H1 (cell line): ENCODE measurements around the gene C3orf85. TPM values are rescaled to one million over a fixed set of nuclear protein-coding genes. Genes with fewer than 3 reads are reported as not detected.

ENCODE experiments used
- CTCF ChIA-PET: fragments of 300-600 bp; sonication (Branson Sonifier 250); formaldehyde crosslinking; loops from one replicate; lab custom pipeline; 2021; ENCODE audit not compliant: partially characterized antibody; lab: Charles Lee
- POLR2A ChIA-PET: fragments of 300-600 bp; sonication (Branson Sonifier 250); formaldehyde crosslinking; loops from one replicate; lab custom pipeline; 2021; ENCODE audit warnings: inconsistent platforms; ENCODE audit not compliant: partially characterized antibody; lab: Charles Lee
- DNase-seq, 2 experiments: peaks; one replicate each; pipeline versions ENCODE4 v3.0.0 to v3.0.0-alpha.2; 2010 to 2022; ENCODE audit warnings: low spot score in 2 of 2, low read depth in 1 of 2, mixed read lengths in 1 of 2
- FAIRE-seq: peaks from 2 replicates; lab custom pipeline; 2011; peaks lifted over from hg19 to GRCh38; lab: Jason Lieb, UNC
- H2AFZ ChIP-seq: 2 replicates; pipeline ENCODE4 v1.8.1; 2012; ENCODE audit warnings: low read length, inconsistent platforms
- H2AK5ac ChIP-seq: 2 replicates; pipeline ENCODE4 v1.6.1; 2013; ENCODE audit warnings: low read depth, low read length
- H2BK120ac ChIP-seq: replicated peaks from 2 replicates; pipeline ENCODE3; 2013; ENCODE audit warnings: low read depth, low read length, inconsistent platforms
- H2BK12ac ChIP-seq: 2 replicates; pipeline ENCODE4 v1.6.1; 2013; ENCODE audit warnings: low read depth, low read length
- H2BK15ac ChIP-seq: 2 replicates; pipeline ENCODE4 v1.6.1; 2013; ENCODE audit warnings: low read length
- H2BK20ac ChIP-seq: 2 replicates; pipeline ENCODE4 v1.6.1; 2013; ENCODE audit warnings: low read length
- H2BK5ac ChIP-seq: 2 replicates; pipeline ENCODE4 v1.6.1; 2013; ENCODE audit warnings: low read depth, low read length
- H3K14ac ChIP-seq: 2 replicates; pipeline ENCODE4 v1.6.1; 2013; ENCODE audit warnings: inconsistent platforms; ENCODE audit not compliant: insufficient read length
- H3K18ac ChIP-seq: 2 replicates; pipeline ENCODE4 v1.6.1; 2013; ENCODE audit warnings: low read length; ENCODE audit errors: extremely low read depth
- H3K23ac ChIP-seq: 2 replicates; pipeline ENCODE4 v1.6.1; 2013; ENCODE audit warnings: inconsistent platforms; ENCODE audit not compliant: insufficient read length
- H3K23me2 ChIP-seq: 2 replicates; pipeline ENCODE4 v1.6.1; 2013; ENCODE audit warnings: low read depth, low read length
- H3K27ac ChIP-seq: 2 replicates; pipeline ENCODE4 v1.6.1; 2011; ENCODE audit warnings: low read depth, low read length, inconsistent platforms
- H3K27me3 ChIP-seq, 4 experiments: replicated peaks in 1 of 4; 1 replicate in 1 of 4; 2 replicates in 3 of 4; pipeline versions ENCODE4 v1.6.1 to v1.8.1; 2011 to 2013; ENCODE audit warnings: low read length in 3 of 4, mild to moderate bottlenecking in 3 of 4, inconsistent platforms in 2 of 4, mixed read lengths in 2 of 4, moderate library complexity in 1 of 4; ENCODE audit not compliant: control insufficient read depth in 3 of 4, insufficient read depth in 3 of 4; ENCODE audit errors: extremely low read depth in 1 of 4
- H3K36me3 ChIP-seq, 4 experiments: 2 replicates each; pipeline versions ENCODE4 v1.6.1 to v1.8.1; 2011 to 2013; ENCODE audit warnings: mild to moderate bottlenecking in 4 of 4, low read length in 3 of 4, moderate library complexity in 2 of 4, control low read depth in 1 of 4, inconsistent platforms in 1 of 4; ENCODE audit not compliant: insufficient read depth in 4 of 4, control insufficient read depth in 2 of 4
- H3K4ac ChIP-seq: replicated peaks from 2 replicates; pipeline ENCODE3; 2013; ENCODE audit warnings: low read length, low read depth, mixed read lengths, inconsistent platforms; ENCODE audit not compliant: insufficient read length
- H3K4me1 ChIP-seq, 4 experiments: replicated peaks in 1 of 4; 1 replicate in 1 of 4; 2 replicates in 3 of 4; pipeline versions ENCODE4 v1.6.1 to v1.8.1; 2011 to 2013; ENCODE audit warnings: low read length in 3 of 4, inconsistent platforms in 2 of 4, mixed read lengths in 1 of 4; ENCODE audit not compliant: insufficient read depth in 4 of 4, control insufficient read depth in 3 of 4
- H3K4me2 ChIP-seq, 2 experiments: 2 replicates each; pipeline versions ENCODE4 v1.6.1 to v1.8.1; 2011 to 2013; ENCODE audit warnings: low read depth in 2 of 2, low read length in 2 of 2, control low read depth in 1 of 2, inconsistent platforms in 1 of 2, mild to moderate bottlenecking in 1 of 2; ENCODE audit not compliant: insufficient read depth in 1 of 2
- H3K4me3 ChIP-seq, 4 experiments: fragments of 200-600, 300-600 bp in 1 of 4; sonication (generic), shearing (Covaris generic), sonication (Bioruptor Twin) in 1 of 4; 2 replicates each; pipeline versions ENCODE4 v1.5.1 to v1.8.1; 2011 to 2016; ENCODE audit warnings: low read length in 4 of 4, low read depth in 3 of 4, control low read depth in 2 of 4, inconsistent platforms in 2 of 4, mild to moderate bottlenecking in 2 of 4, mixed read lengths in 1 of 4, moderate library complexity in 1 of 4; ENCODE audit not compliant: insufficient read depth in 2 of 4; ENCODE audit errors: extremely low read depth in 1 of 4
- H3K56ac ChIP-seq: replicated peaks from 2 replicates; pipeline ENCODE3; 2013; ENCODE audit warnings: low read depth, mild to moderate bottlenecking, mixed read lengths, low read length, inconsistent platforms; ENCODE audit not compliant: insufficient read length
- H3K79me1 ChIP-seq: 2 replicates; pipeline ENCODE4 v1.6.1; 2013; ENCODE audit warnings: low read depth, low read length, control low read depth
- H3K79me2 ChIP-seq, 2 experiments: 2 replicates each; pipeline versions ENCODE4 v1.6.1 to v1.8.1; 2012 to 2013; ENCODE audit warnings: low read length in 2 of 2, mild to moderate bottlenecking in 2 of 2, inconsistent platforms in 1 of 2; ENCODE audit not compliant: insufficient read depth in 2 of 2, control insufficient read depth in 1 of 2
- H3K9ac ChIP-seq, 4 experiments: replicated peaks in 1 of 4; 1 replicate in 1 of 4; 2 replicates in 3 of 4; pipeline versions ENCODE4 v1.6.1 to v1.8.1; 2011 to 2013; ENCODE audit warnings: low read depth in 3 of 4, low read length in 3 of 4, control low read depth in 2 of 4, mild to moderate bottlenecking in 2 of 4, moderate library complexity in 2 of 4, inconsistent platforms in 1 of 4; ENCODE audit errors: extremely low read depth in 1 of 4
- H3K9me3 ChIP-seq, 2 experiments: 2 replicates each; pipeline versions ENCODE4 v1.6.1 to v1.8.1; 2012 to 2013; ENCODE audit warnings: mild to moderate bottlenecking in 2 of 2, moderate library complexity in 2 of 2, control low read depth in 1 of 2, inconsistent platforms in 1 of 2, low read depth in 1 of 2, low read length in 1 of 2, mixed read lengths in 1 of 2; ENCODE audit not compliant: insufficient read depth in 2 of 2
- H4K20me1 ChIP-seq, 2 experiments: replicated peaks in 1 of 2; 2 replicates each; pipeline versions ENCODE3 to v1.8.1; 2011 to 2013; ENCODE audit warnings: inconsistent platforms in 2 of 2, low read length in 2 of 2, mild to moderate bottlenecking in 1 of 2; ENCODE audit not compliant: insufficient read depth in 2 of 2, control insufficient read depth in 1 of 2
- H4K5ac ChIP-seq: 2 replicates; pipeline ENCODE4 v1.6.1; 2013; ENCODE audit warnings: low read length, low read depth, mixed read lengths, inconsistent platforms; ENCODE audit not compliant: insufficient read length
- H4K8ac ChIP-seq: 2 replicates; pipeline ENCODE4 v1.8.0; 2013; ENCODE audit warnings: mild to moderate bottlenecking, moderate library complexity, low read length, inconsistent platforms; ENCODE audit not compliant: insufficient read depth; ENCODE audit errors: extremely low read depth
- H4K91ac ChIP-seq: replicated peaks from 2 replicates; pipeline ENCODE3; 2013; ENCODE audit warnings: low read length, mixed read lengths, inconsistent platforms; ENCODE audit not compliant: insufficient read length
- CBX5 ChIP-seq: fragments of 300-800, 300-1000 bp; sonication (generic); IDR thresholded peaks from 2 replicates; pipeline ENCODE4 v1.7.1; 2016; ENCODE audit warnings: antibody characterized with exemption, low read length, low read depth
- CEBPB ChIP-seq: IDR thresholded peaks from 2 replicates; pipeline ENCODE4 v1.6.1; 2012; ENCODE audit warnings: low read depth, low read length
- CREB1 ChIP-seq: IDR thresholded peaks from 2 replicates; pipeline ENCODE4 v1.6.1; 2012; ENCODE audit warnings: inconsistent platforms
- FOSL1 ChIP-seq: IDR thresholded peaks from 2 replicates; pipeline ENCODE4 v1.6.1; 2011; ENCODE audit warnings: mild to moderate bottlenecking, low read depth, low read length, moderate library complexity; ENCODE audit not compliant: insufficient read depth
- GTF2F1 ChIP-seq: IDR thresholded peaks from 2 replicates; pipeline ENCODE4 v1.6.1; 2012; ENCODE audit warnings: low read depth, low read length, improper control_type of control experiment, borderline replicate concordance
- MAX ChIP-seq: IDR thresholded peaks from 2 replicates; pipeline ENCODE4 v1.6.1; 2012; ENCODE audit warnings: inconsistent platforms
- RXRA ChIP-seq: IDR thresholded peaks from 2 replicates; pipeline ENCODE4 v1.6.1; 2011; ENCODE audit warnings: low read depth, mild to moderate bottlenecking, low read length, moderate library complexity; ENCODE audit not compliant: insufficient read depth
- SP1 ChIP-seq: IDR thresholded peaks from 2 replicates; pipeline ENCODE4 v1.6.1; 2011; ENCODE audit warnings: low read depth, low read length
- TCF12 ChIP-seq: IDR thresholded peaks from 2 replicates; pipeline ENCODE4 v1.6.1; 2011; ENCODE audit warnings: low read depth, mild to moderate bottlenecking, low read length
- WGBS, 2 experiments: shearing (Covaris generic) in 1 of 2; methylation state at CpG; one replicate each; pipeline versions ENCODE4 v1.1.6 to v1.1.7; 2013 to 2015; ENCODE audit warnings: low lambda C conversion rate in 2 of 2, mixed read lengths in 2 of 2, inconsistent platforms in 1 of 2, low coverage in 1 of 2, missing lambda C conversion rate in 1 of 2; ENCODE audit not compliant: insufficient replicate concordance in 2 of 2, insufficient coverage in 1 of 2, insufficient read length in 1 of 2; ENCODE audit errors: extremely low coverage in 1 of 2, missing lambda C conversion rate in 1 of 2; 5-methylcytosine and 5-hydroxymethylcytosine counted together
- polyA plus RNA-seq, 7 experiments: library from polyadenylated mRNA; depleted of rRNA in 3 of 7; stranded (reverse) in 5 of 7; unstranded in 2 of 7; fragments of >200 nt in 5 of 7; fragments of 200-250 nt in 2 of 7; gene quantifications; 1 replicate in 5 of 7; 2 replicates in 1 of 7; 4 replicates in 1 of 7; pipeline versions ENCODE4 v1.2.1 to v1.2.3, GENCODE V29; 2011 to 2013; ENCODE audit warnings: missing spikeins in 2 of 7, mixed read lengths in 2 of 7
- total RNA-seq: library from RNA; stranded (reverse); fragmentation: NEBNext Ultra II Directional; extraction: Animal tissue kit (Norgen Biotek cat#: 25700); gene quantifications from 2 replicates; pipeline ENCODE4 v1.2.1, GENCODE V29; 2021

The C3orf85 gene
- total and polyA plus RNA-seq, 2 of the 8 experiments (the other 6 are each of a cell fraction or from before 2014, with no cell fraction given), result not detected

GRCh38 chr3:109195815-109196214, 59.3 kb downstream of the C3orf85 start:
- FAIRE-seq, result no peak
- CTCF ChIA-PET, result interaction anchor here (0.6 to 1.0 kb wide), 3 partner anchors 9 to 170 kb away, joined by 3 to 5 read pairs (median 3); no protein-coding TSS in a partner anchor

More at GRCh38 chr3:109195815-109196214, 59.3 kb downstream of the C3orf85 start:
- no peaks in the 10 kb centered on the region for H4K20me1 ChIP-seq
- no peak overlapping the region for H4K91ac ChIP-seq
- no peak overlapping the region for H3K4me2 ChIP-seq
- no peak overlapping the region for H2BK5ac ChIP-seq
- no peaks in the 10 kb centered on the region; the same call in 1 of the 2 replicates for H3K23me2 ChIP-seq
- H3K79me2 ChIP-seq, result no peaks in the 10 kb centered on the region
- 82% methylated on average over 1 of the region's 1 CpG; no CpG with 5 or more reads in 1 of the 2 experiments for WGBS, 2 experiments
- no peak overlapping the region for H3K27ac ChIP-seq
- no peaks in the 10 kb centered on the region for H3K27me3 ChIP-seq
- POLR2A ChIA-PET, result interaction anchor here (1.4 kb wide), 1 partner anchor 136 kb away, joined by 4 read pairs; no protein-coding TSS in a partner anchor
- no peaks in the 10 kb centered on the region for H3K9me3 ChIP-seq
- H3K4me1 ChIP-seq, result no peaks in the 10 kb centered on the region
- no peak overlapping the region for H4K8ac ChIP-seq
- H2BK20ac ChIP-seq, result no peak overlapping the region
- H2BK12ac ChIP-seq, result no peak overlapping the region
- H2BK120ac ChIP-seq, result no peak overlapping the region
- H3K56ac ChIP-seq, result no peak overlapping the region
- H3K9ac ChIP-seq, result no peak overlapping the region
- H2AK5ac ChIP-seq, result no peak overlapping the region
- no peak overlapping the region for H3K4ac ChIP-seq
- no peak for TF ChIP-seq TCF12
- TF ChIP-seq CEBPB, result no peak
- TF ChIP-seq RXRA, result no peak
- TF ChIP-seq FOSL1, result no peak
- no peak for TF ChIP-seq SP1
- no peak for TF ChIP-seq GTF2F1
- no peak for TF ChIP-seq MAX
- no peak for TF ChIP-seq CREB1
- no peak for TF ChIP-seq CBX5
- no peak overlapping the region for H3K14ac ChIP-seq
- H4K5ac ChIP-seq, result no peak overlapping the region
- no peak overlapping the region for H3K18ac ChIP-seq
- no peak overlapping the region for H2BK15ac ChIP-seq
- H3K79me1 ChIP-seq, result no peaks in the 10 kb centered on the region
- no peaks in the 10 kb centered on the region for H3K36me3 ChIP-seq
- no peak overlapping the region for H3K4me3 ChIP-seq
- no peak overlapping the region for H3K23ac ChIP-seq
- no peak for DNase-seq
- H2AFZ ChIP-seq, result no peak overlapping the region
